Right lobe of liver (tissue), 4 donors: ENCODE measurements around the gene RANBP1.

ENCODE experiments used
- CTCF ChIP-seq, 4 donors: fragments of 200-600 bp in 3 of 4; fragments of 450-650 bp in 1 of 4; IDR thresholded peaks; one replicate each; pipeline versions ENCODE4 v1.5.1 to v1.8.0; 2016 to 2022; ENCODE audit warnings: antibody characterized with exemption in 4 of 4, mild to moderate bottlenecking in 2 of 4
- POLR2A ChIP-seq: fragments of 450-650 bp; IDR thresholded peaks from one replicate; pipeline ENCODE4 v1.6.1; 2017; ENCODE audit warnings: antibody characterized with exemption, mild to moderate bottlenecking
- donor health status: DM: no; HTN: no; CAD: no.
- donor health status: DM: no; HTN: no; CAD: no.
- donor health status: DM: no; HTN: yes; CAD: no.

- TF ChIP-seq POLR2A (no peak), CTCF (IDR thresholded peaks at IDR 0.05) (no peak)
Observed at GRCh38 chr22:20165421-20165820, 49.5 kb downstream of the RANBP1 start.
